Fibroblast of skin of scalp (primary cell): ENCODE results near the gene SRRT.

ENCODE experiments used
- DNase-seq: peaks from one replicate; pipeline ENCODE4 v3.0.0-alpha.2; 2013

SRRT gene

GRCh38 chr7:100880645-100881044 lies 5.7 kb downstream of the SRRT start:
- no peak for DNase-seq

DNA sequence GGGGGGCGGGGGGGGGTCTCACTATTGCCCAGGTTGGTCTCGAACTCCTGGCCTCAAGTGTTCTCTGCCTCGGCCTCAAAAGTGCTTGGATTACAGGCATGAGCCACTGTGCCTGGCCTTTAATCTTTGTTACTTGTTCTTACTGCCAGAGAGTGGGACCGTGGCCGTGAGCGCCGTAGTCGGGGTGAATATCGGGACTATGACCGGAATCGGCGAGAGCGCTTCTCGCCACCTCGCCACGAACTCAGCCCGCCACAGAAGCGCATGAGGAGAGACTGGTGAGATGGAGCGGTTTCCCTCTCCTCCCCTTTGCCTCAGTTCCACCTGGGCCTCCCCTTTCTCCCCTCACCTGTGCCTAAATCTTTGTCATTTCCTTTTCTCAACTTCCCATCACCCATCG lies 6.2 kb downstream of the SRRT start:
- no peak for DNase-seq

DNA sequence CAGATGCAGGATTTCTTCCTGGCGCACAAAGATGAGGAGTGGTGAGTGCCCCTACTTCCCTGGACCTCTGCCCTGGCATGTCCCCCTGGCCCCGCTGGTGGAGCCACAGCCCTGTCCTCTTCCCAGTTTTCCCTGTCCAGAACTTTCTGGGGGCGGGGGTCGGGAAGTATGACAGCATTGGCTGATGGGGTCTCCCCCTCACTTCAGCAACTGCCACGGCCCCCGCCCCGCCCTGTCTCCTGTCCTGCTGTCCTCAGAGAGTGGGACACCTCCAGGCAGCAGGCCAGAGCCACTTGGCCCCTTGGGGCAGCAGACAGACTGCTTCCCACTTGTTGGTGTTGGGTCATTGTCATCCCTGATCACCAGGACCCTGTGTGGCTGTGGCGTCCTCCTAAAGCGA lies 7.3 kb downstream of the SRRT start:
- DNase-seq = no peak

DNA sequence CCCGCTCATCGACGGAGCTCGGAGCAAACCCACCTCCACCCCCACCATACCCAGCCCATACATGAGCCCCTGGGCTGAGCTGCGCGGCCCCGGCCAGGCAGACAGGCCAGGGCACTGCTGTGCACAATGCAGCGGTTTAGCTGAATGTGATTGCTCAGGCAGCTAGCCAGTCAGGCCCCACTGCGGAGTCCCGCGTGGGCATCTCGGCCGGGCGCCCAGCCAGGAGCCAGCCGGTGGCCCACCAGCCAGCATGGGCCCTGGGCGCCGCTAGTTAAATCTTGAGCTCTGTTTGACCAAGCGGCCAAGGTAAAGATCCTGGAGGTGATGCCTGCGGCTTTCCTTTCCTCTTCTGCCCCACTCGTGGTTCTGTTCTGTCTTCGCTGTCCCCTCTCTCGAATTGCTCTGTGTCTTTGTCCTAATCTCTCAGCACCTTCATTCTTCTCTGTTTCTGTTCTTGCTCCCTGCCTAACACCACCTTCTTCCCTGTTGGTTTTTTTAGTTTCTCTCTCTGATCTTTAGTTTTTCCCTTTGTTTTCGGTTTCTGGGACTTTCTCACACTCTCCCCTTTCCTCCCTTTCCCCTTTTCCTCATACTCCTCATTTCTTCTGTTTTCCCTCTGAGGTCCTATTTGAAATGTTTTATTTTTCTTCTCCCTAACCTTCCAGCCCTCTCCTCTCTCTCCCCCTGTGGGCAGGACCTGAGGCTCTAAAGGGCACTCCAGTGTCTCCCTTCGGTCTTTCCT lies 8.1 kb downstream of the SRRT start:
- DNase-seq = no peak

GRCh38 chr7:100884736-100885439 lies 10.0 kb downstream of the SRRT start:
- no peak for DNase-seq

- DNase-seq = no peak
These were observed 10.7 kb downstream of the SRRT start for GRCh38 chr7:100885440-100886141.

DNA sequence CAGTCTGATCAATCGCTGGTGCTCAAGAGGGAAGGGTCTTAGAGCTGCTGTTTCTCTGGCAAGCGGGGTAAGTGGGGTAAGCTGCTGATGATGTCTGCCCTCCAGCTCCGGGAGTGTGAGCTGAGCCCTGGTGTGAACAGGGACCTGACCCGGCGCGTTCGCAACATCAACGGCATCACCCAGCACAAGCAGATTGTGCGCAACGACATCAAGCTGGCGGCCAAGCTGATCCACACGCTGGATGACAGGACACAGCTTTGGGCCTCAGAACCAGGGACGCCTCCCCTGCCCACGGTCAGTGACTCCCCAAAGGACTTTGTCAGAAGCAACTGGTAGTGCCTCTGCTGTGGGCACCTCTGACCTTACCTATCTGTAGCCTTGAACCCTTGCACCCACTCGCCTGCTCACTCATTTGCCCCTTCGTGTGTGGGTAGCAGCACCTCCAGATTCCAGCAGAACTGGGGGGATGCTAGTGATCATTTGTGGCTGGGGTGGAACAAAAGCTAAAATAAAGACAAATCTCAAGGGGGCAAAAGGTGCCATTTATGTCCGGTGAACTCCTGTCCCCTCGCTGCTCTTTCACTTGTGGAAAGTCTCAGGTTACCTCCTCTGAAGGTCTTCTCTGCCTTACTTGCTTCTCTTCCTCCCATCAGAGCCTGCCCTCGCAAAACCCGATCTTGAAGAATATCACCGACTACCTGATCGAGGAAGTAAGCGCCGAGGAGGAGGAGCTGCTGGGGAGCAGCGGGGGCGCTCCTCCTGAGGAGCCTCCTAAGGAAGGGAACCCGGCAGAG lies 11.4 kb downstream of the SRRT start:
- DNase-seq = no peak

- DNase-seq = no peak
These were observed 12.1 kb downstream of the SRRT start for GRCh38 chr7:100886936-100887515.

- DNase-seq = no peak
These were observed 12.8 kb downstream of the SRRT start for GRCh38 chr7:100887516-100888290.

DNA sequence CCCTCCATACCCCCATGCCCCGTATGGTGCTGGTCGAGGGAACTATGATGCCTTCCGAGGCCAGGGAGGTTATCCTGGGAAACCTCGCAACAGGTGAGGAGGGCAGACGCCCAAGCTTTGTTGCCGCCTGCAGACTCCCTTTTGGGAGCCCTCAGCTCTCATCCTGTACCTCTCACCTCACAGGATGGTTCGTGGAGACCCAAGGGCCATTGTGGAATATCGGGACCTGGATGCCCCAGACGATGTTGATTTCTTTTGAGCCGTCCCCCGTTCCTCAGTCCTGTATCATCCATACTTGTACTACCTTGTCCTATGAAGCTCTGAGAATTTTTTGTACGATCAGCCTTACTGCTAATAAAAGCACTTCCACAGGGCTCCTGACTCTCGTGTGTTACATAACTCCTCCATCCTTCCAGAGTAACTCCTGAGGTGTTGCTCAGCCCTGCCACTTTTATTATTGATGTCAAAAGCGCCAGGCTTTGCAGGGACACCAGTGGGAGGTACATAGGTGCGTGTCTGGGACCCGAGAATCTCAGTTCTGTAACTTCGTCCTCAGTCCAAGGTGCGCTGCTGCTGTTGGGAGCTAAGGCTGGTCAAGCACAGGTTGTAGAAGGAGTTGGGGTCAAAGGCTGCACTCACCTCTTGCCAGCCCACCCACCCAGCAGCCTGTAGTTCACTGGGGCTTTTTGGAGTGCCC lies 13.5 kb downstream of the SRRT start:
- DNase-seq = no peak

GRCh38 chr7:100888988-100889750 lies 14.3 kb downstream of the SRRT start, which contains the start of gene UFSP1:
TSS of gene UFSP1 (minus strand) at chr7:100889715. CDS start at chr7:100889271, 444 bp downstream.
- no peak for DNase-seq

DNA sequence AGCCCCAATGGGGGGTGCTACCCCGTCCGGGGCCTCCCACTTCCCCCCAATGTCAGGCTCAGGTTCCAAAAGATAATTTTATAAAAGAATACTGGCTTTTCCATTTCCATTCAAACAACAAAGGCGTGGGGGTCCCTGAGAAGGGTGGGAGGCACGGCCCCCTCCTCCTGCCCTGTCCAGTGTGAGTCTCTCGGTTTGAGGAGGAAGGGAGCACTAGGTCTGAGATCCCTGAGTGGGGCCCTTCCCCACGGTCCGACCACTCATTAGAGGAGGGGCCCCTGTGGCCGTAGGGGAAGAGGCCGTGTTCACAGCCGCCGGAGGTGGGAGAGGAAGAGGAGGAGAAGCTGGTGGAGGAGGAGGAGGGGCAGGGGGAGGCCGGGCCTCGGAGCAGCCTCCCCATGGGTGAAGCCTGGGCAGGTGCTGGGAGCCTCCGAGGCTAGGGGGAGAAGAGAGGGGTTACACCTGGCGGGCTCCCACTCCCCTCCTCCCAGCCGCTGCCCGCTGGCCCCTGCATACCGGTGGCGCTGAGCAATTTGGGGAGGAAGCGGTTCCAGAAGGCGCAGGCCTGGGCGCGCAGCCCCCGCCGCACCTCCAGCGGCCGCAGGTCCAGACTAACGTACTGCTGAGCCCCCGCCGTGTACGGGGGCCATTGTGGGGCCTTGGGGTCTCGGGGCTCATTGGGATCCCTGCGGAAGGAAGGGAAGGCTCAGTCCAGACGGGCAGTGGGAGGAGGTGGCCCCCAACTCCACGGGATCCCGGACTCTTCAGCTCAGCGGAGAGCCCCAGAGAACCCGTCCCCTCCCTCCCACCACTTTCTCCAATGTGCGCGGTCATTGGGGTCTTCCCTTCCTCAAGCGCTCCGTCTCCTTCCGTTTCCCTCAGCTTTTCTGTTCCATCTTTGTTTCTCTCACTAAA lies 16.0 kb downstream of the SRRT start:
- DNase-seq = no peak

DNA sequence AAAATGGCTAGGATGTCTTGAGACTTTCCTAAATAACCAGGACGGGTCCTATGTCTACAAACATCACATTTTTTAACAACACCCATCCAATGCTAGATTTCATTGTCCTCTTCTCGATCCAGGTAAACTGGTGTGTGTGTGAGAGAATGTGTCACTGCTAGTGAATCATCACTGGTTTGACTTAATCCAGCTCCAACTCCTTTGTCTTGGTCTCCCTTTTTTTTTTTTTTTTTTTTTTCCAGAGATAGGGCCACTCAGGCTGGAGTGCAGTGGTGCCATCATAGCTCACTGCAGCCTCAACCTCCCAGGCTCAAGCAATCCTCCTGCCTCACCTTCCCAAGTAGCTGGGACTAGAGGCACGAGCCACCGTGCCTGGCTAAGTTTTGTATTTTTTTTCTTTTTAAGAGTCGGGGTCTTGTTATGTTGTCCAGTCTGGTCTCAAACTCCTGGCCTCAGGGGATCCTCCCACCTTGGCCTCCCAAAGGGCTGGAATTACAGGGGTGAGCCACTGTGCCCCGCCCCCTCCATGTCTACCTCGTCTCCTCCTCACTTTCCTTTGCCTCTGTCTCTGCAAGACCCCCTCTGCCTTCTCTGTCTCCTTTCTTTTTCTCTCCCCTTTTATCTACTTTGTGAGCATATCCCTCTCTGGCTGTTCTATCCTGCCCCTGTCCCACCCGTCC lies 16.8 kb downstream of the SRRT start:
- no peak for DNase-seq

- DNase-seq = no peak
These were observed 17.7 kb downstream of the SRRT start for GRCh38 chr7:100892364-100893317.

DNA sequence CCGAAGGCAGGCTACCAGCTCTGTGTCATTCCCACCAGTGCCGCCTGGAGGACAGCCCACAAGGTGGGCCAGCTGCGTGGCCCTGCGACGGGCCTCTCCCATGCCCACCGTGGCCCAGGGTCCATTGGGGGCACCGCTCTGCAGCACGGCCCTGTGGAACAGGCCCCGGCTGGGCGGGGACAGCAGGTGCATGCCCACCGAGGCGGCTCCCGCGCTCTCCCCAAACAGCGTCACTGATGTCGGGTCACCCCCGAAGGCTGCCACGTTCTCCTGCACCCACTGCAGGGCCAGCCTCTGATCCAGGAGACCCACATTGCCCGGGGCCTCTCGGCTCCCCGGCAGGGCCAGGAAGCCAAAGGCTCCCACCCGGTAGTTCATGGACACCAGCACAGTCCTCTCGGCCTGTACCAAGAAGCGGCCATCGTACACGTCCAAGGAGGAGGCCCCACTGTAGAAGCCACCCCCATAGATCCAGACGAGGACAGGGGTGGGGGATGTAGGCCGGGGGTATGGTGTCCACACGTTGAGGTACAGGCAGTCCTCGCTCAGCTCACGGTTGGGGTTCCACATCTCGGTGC lies 18.5 kb downstream of the SRRT start:
- no peak for DNase-seq

- no peak for DNase-seq
These were observed 19.2 kb downstream of the SRRT start for GRCh38 chr7:100893910-100894721.
